RWPE2 (cell line): ENCODE measurements around the gene USH2A.
"Not testable (repeated sequence)": the region's sequence is repeated elsewhere in the genome, so short reads cannot be mapped to it uniquely, and the experiment has no call there.

ENCODE experiments used
- ATAC-seq: fragments of 200-7000 bp; cut with Tn5 transposase; 3 replicates; pipeline ENCODE4 v1.9.1; 2021; ENCODE audit warnings: low read depth
- DNase-seq: peaks from one replicate; pipeline ENCODE4 v3.0.0-alpha.2; 2020; ENCODE audit warnings: low spot score
- H3K27ac ChIP-seq: fragments of 450-650 bp; 2 replicates; pipeline ENCODE4 v1.5.1; 2017; ENCODE audit warnings: mild to moderate bottlenecking; ENCODE audit not compliant: poor library complexity, severe bottlenecking
- H3K27me3 ChIP-seq: fragments of 250-450 bp; sonication (Bioruptor Pico); 2 replicates; pipeline ENCODE4 v1.5.1; 2021; ENCODE audit warnings: mild to moderate bottlenecking, moderate library complexity; ENCODE audit not compliant: insufficient read depth, poor library complexity, severe bottlenecking
- H3K36me3 ChIP-seq: fragments of 250-450 bp; sonication (Bioruptor Pico); 2 replicates; pipeline ENCODE4 v1.5.1; 2020; ENCODE audit warnings: low read depth, mild to moderate bottlenecking, moderate library complexity
- H3K4me1 ChIP-seq: fragments of 250-450 bp; sonication (Bioruptor Pico); 2 replicates; pipeline ENCODE4 v1.5.1; 2021; ENCODE audit warnings: mild to moderate bottlenecking, moderate library complexity; ENCODE audit not compliant: insufficient read depth, poor library complexity, severe bottlenecking
- H3K4me3 ChIP-seq: fragments of 250-450 bp; sonication (Bioruptor Pico); 2 replicates; pipeline ENCODE4 v1.5.1; 2021; ENCODE audit warnings: mild to moderate bottlenecking, moderate library complexity; ENCODE audit not compliant: severe bottlenecking
- H3K9me3 ChIP-seq: fragments of 250-450 bp; sonication (Bioruptor Pico); 2 replicates; pipeline ENCODE4 v1.5.1; 2021; ENCODE audit warnings: mild to moderate bottlenecking, moderate library complexity; ENCODE audit not compliant: severe bottlenecking
- TF ChIP-seq, protein P1 (sequence below): fragments of 450-650 bp; IDR thresholded peaks from one replicate; pipeline ENCODE4 v1.5.1; 2017; ENCODE audit warnings: mild to moderate bottlenecking, moderate library complexity; ENCODE audit not compliant: poor library complexity, severe bottlenecking

Gene USH2A

GRCh38 chr1:216169351-216169750, 253.9 kb downstream of the USH2A start:
- no peaks in the 10 kb centered on the region for H3K9me3 ChIP-seq
- H3K4me3 ChIP-seq = no peak overlapping the region
- H3K27me3 ChIP-seq = no peaks in the 10 kb centered on the region
- no peak for DNase-seq
- H3K4me1 ChIP-seq = no peaks in the 10 kb centered on the region
- H3K36me3 ChIP-seq = no peaks in the 10 kb centered on the region
- TF ChIP-seq, protein P1, sequence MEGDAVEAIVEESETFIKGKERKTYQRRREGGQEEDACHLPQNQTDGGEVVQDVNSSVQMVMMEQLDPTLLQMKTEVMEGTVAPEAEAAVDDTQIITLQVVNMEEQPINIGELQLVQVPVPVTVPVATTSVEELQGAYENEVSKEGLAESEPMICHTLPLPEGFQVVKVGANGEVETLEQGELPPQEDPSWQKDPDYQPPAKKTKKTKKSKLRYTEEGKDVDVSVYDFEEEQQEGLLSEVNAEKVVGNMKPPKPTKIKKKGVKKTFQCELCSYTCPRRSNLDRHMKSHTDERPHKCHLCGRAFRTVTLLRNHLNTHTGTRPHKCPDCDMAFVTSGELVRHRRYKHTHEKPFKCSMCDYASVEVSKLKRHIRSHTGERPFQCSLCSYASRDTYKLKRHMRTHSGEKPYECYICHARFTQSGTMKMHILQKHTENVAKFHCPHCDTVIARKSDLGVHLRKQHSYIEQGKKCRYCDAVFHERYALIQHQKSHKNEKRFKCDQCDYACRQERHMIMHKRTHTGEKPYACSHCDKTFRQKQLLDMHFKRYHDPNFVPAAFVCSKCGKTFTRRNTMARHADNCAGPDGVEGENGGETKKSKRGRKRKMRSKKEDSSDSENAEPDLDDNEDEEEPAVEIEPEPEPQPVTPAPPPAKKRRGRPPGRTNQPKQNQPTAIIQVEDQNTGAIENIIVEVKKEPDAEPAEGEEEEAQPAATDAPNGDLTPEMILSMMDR = no peak
- no peak for ATAC-seq
- H3K27ac ChIP-seq = no peak overlapping the region

GRCh38 chr1:216168546-216168945, 254.7 kb downstream of the USH2A start:
- TF ChIP-seq, protein P1 = no peak
- H3K4me3 ChIP-seq = no peak overlapping the region
- H3K27ac ChIP-seq = no peak overlapping the region
- H3K27me3 ChIP-seq = no peaks in the 10 kb centered on the region
- no peaks in the 10 kb centered on the region for H3K36me3 ChIP-seq
- H3K4me1 ChIP-seq = no peaks in the 10 kb centered on the region
- DNase-seq = no peak
- H3K9me3 ChIP-seq = no peaks in the 10 kb centered on the region
- ATAC-seq = no peak

GRCh38 chr1:216154063-216154462, 269.2 kb downstream of the USH2A start:
- Histone ChIP-seq H3K27ac (no peak overlapping the region), H3K4me3 (no peak overlapping the region), H3K27me3 (no peaks in the 10 kb centered on the region), H3K36me3 (no peaks in the 10 kb centered on the region), H3K4me1 (no peaks in the 10 kb centered on the region), H3K9me3 (no peaks in the 10 kb centered on the region)
- no peak for ATAC-seq
- no peak for DNase-seq
- TF ChIP-seq, protein P1 = no peak

DNA sequence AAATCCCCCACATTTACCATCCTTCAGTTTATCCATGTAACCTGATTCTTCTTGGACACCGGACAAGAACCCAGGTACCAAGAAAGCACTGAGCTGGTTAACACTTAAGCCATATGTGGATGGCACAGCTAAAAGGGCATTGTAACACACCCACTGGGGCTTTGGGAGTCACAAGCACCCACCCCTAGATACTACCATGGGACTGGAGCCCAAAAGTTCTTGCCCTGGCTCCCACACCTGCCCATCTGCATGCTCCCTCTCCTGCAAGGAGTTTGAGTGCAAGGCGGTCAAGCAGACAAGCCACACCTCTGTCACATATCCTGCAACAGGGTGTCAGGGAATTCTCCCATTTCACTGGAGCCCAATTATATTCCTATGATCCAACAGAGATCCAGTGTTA, 270.1 kb downstream of the USH2A start:
- no peak overlapping the region for H3K4me3 ChIP-seq
- ATAC-seq (no peak), DNase-seq (no peak)
- TF ChIP-seq, protein P1 = no peak
- H3K4me1 ChIP-seq = no peaks in the 10 kb centered on the region
- no peaks in the 10 kb centered on the region for H3K36me3 ChIP-seq
- H3K27ac ChIP-seq = no peak overlapping the region
- H3K9me3 ChIP-seq = no peaks in the 10 kb centered on the region
- no peaks in the 10 kb centered on the region for H3K27me3 ChIP-seq

- H3K4me1 ChIP-seq, DNase-seq, ATAC-seq, H3K27ac ChIP-seq, H3K27me3 ChIP-seq, H3K9me3 ChIP-seq, H3K4me3 ChIP-seq, H3K36me3 ChIP-seq: not testable (repeated sequence)
These were observed 277.7 kb downstream of the USH2A start for GRCh38 chr1:216145451-216146018.
